Prostate gland (tissue), 2 donors: ENCODE data around the gene GLIPR2. TPM values are rescaled to one million over a fixed set of nuclear protein-coding genes. Genes with fewer than 3 reads are reported as not detected.
"Not testable (repeated sequence)": the region's sequence is repeated elsewhere in the genome, so short reads cannot be mapped to it uniquely, and the experiment has no call there.

Source experiments
- DNase-seq: peaks from one replicate; pipeline ENCODE4 v3.0.0-alpha.2; 2019; ENCODE audit warnings: low spot score
- H3K27ac ChIP-seq, 2 donors: fragments of 200-600 bp; sonication (generic); 2 replicates each; pipeline ENCODE4 v1.5.1; 2017 to 2019
- H3K27me3 ChIP-seq: fragments of 200-600 bp; sonication (generic); replicated peaks from 2 replicates; pipeline ENCODE4 v1.5.1; 2019; ENCODE audit not compliant: insufficient read depth
- H3K36me3 ChIP-seq, 2 donors: fragments of 200-600 bp; sonication (generic); 1 replicate in 1 of 2; 2 replicates in 1 of 2; pipeline versions ENCODE4 v1.5.1 to v1.8.1; 2017 to 2019
- H3K4me1 ChIP-seq: fragments of 200-600 bp; sonication (generic); replicated peaks from 2 replicates; pipeline ENCODE4 v1.5.1; 2019
- H3K4me3 ChIP-seq, 2 donors: fragments of 200-600 bp; sonication (generic); 2 replicates each; pipeline ENCODE4 v1.5.1; 2017 to 2019
- H3K9me3 ChIP-seq: fragments of 200-600 bp; sonication (generic); 2 replicates; pipeline ENCODE4 v1.5.1; 2017
- CTCF ChIP-seq, 4 experiments: fragments of 200-600 bp in 2 of 4; fragments of 450-650 bp in 2 of 4; sonication (generic) in 2 of 4; IDR thresholded peaks; 1 replicate in 3 of 4; 2 replicates in 1 of 4; pipeline ENCODE4 v1.5.1; 2016 to 2019; ENCODE audit warnings: antibody characterized with exemption in 4 of 4, mild to moderate bottlenecking in 2 of 4, moderate library complexity in 2 of 4
- POLR2A ChIP-seq: fragments of 450-650 bp; IDR thresholded peaks from one replicate; pipeline ENCODE4 v1.6.1; 2016; ENCODE audit warnings: antibody characterized with exemption, mild to moderate bottlenecking
- POLR2AphosphoS5 ChIP-seq: sonication (generic); formaldehyde crosslinking; IDR thresholded peaks from one replicate; pipeline ENCODE4 v1.6.1; 2017; ENCODE audit warnings: antibody characterized with exemption
- WGBS: methylation state at CpG from one replicate; pipeline ENCODE4 v1.1.5; 2018; 5-methylcytosine and 5-hydroxymethylcytosine counted together
- intact Hi-C: fragments of 100-400 bp; cut with DNase I; formaldehyde crosslinking; loops from one replicate; pipeline ENCODE4 v1.14.2; 2022
- total RNA-seq, 2 donors: library from RNA; depleted of rRNA; stranded (reverse); fragments of >200 nt; gene quantifications; one replicate each; pipeline ENCODE4 v1.1.0, GENCODE V29; 2016

GLIPR2 gene
- total RNA-seq, 2 donors from 2014 or later = 21.6 to 36.5 TPM

- H3K4me3 ChIP-seq = no peak overlapping the region
- no peak overlapping the region for H3K27ac ChIP-seq
- TF ChIP-seq POLR2AphosphoS5 = no peak
- no peak for TF ChIP-seq CTCF (IDR thresholded peaks at IDR 0.05)
- TF ChIP-seq POLR2A = no peak
- H3K27me3 ChIP-seq = no peaks in the 10 kb centered on the region
- intact Hi-C loops = no loop called here
- no peaks in the 10 kb centered on the region for H3K4me1 ChIP-seq
- no peak for DNase-seq
- H3K9me3 ChIP-seq = no peaks in the 10 kb centered on the region
- WGBS = 100% methylated on average over 2 of the region's 2 CpGs
- no peaks in the 10 kb centered on the region for H3K36me3 ChIP-seq
These were observed 37.3 kb downstream of the GLIPR2 start for GRCh38 chr9:36173861-36174260.

- H3K36me3 ChIP-seq = no peaks in the 10 kb centered on the region
- H3K27ac ChIP-seq = no peak overlapping the region
- DNase-seq = no peak
- no peak overlapping the region for H3K4me3 ChIP-seq
- TF ChIP-seq CTCF (IDR thresholded peaks at IDR 0.05) (no peak), POLR2A (no peak)
- no peaks in the 10 kb centered on the region for H3K27me3 ChIP-seq
- 74% methylated on average over 7 of the region's 7 CpGs for WGBS
- H3K4me1 ChIP-seq = no peaks in the 10 kb centered on the region
- intact Hi-C loops = no loop called here
- no peaks in the 10 kb centered on the region for H3K9me3 ChIP-seq
These were observed 37.7 kb downstream of the GLIPR2 start for GRCh38 chr9:36174271-36174670.

GRCh38 chr9:36174731-36175130, 38.2 kb downstream of the GLIPR2 start:
- Histone ChIP-seq H3K27me3 (no peaks in the 10 kb centered on the region), H3K27ac (no peak overlapping the region), H3K4me1 (no peaks in the 10 kb centered on the region), H3K4me3 (no peak overlapping the region), H3K9me3 (no peaks in the 10 kb centered on the region), H3K36me3 (no peaks in the 10 kb centered on the region)
- WGBS = 56% methylated on average over 3 of the region's 3 CpGs
- intact Hi-C loops = no loop called here
- DNase-seq = no peak
- TF ChIP-seq POLR2A (no peak), POLR2AphosphoS5 (no peak), CTCF (IDR thresholded peaks at IDR 0.05) (no peak)

- DNase-seq, H3K4me3 ChIP-seq, H3K27me3 ChIP-seq, H3K36me3 ChIP-seq, intact Hi-C loops, H3K4me1 ChIP-seq, H3K9me3 ChIP-seq, H3K27ac ChIP-seq: not testable (repeated sequence)
- 89% methylated on average over 3 of the region's 3 CpGs for WGBS
These were observed 38.7 kb downstream of the GLIPR2 start for GRCh38 chr9:36175209-36175608.

- H3K9me3 ChIP-seq, H3K4me1 ChIP-seq, H3K36me3 ChIP-seq, H3K27me3 ChIP-seq, DNase-seq, H3K27ac ChIP-seq, H3K4me3 ChIP-seq, intact Hi-C loops: not testable (repeated sequence)
- WGBS = 94% methylated on average over 10 of the region's 10 CpGs
These were observed 40.0 kb downstream of the GLIPR2 start for GRCh38 chr9:36176496-36176895.

- Histone ChIP-seq H3K9me3 (no peaks in the 10 kb centered on the region), H3K27me3 (no peaks in the 10 kb centered on the region), H3K4me1 (no peaks in the 10 kb centered on the region), H3K36me3 (no peaks in the 10 kb centered on the region), H3K4me3 (no peak overlapping the region), H3K27ac (no peak overlapping the region)
- intact Hi-C loops = no loop called here
- DNase-seq = no peak
- TF ChIP-seq POLR2AphosphoS5 = no peak
- TF ChIP-seq CTCF (IDR thresholded peaks at IDR 0.05) = no peak
- TF ChIP-seq POLR2A = no peak
- 60% methylated on average over 4 of the region's 4 CpGs for WGBS
These were observed 41.0 kb downstream of the GLIPR2 start for GRCh38 chr9:36177571-36177970.

- intact Hi-C loops, H3K4me1 ChIP-seq, DNase-seq, H3K4me3 ChIP-seq, H3K9me3 ChIP-seq, H3K27ac ChIP-seq, H3K27me3 ChIP-seq, H3K36me3 ChIP-seq: not testable (repeated sequence)
- WGBS = 83% methylated on average over 6 of the region's 6 CpGs
These were observed 43.7 kb downstream of the GLIPR2 start for GRCh38 chr9:36180243-36180642.
